ENCODE results near the gene FAM3D. TPM values are rescaled to one million over a fixed set of nuclear protein-coding genes. Genes with fewer than 3 reads are reported as not detected.

The FAM3D gene
- total RNA-seq, 1 experiment from 2014 or later: not detected

DNA sequence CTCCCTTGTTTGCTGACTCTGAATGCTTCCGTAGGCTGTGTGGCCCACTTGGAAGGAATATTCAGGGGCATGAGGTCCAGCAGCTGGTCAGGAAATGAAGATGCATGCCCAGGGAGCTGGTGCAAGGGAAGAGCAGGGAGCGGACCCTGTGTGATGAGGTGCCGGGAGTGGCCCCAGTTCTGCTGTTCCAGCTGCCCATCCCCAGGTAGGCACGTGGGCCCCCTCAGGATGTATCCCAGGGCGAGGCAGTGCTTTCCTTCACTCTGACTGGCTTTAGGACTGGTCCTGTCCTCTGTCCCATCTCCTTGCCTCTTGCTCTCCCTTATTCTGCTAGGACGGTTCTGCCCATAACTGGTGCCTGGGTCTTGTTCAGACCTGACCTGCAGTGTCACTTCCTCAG is 1.1 kb upstream of the FAM3D start:
- no peaks in the 10 kb centered on the region for H3K9me3 ChIP-seq (ENCODE audit: control insufficient read depth, insufficient read depth, low read depth, low read length)
- intact Hi-C loops (cut with micrococcal nuclease; ENCODE audit: unreplicated experiment) (no loop called here), in situ Hi-C loops (cut with HindIII; ENCODE audit: low pct_unique_long_range_greater_than_20kb, low sequenced_read_pairs) (no loop called here)
- TF ChIP-seq, protein P1, sequence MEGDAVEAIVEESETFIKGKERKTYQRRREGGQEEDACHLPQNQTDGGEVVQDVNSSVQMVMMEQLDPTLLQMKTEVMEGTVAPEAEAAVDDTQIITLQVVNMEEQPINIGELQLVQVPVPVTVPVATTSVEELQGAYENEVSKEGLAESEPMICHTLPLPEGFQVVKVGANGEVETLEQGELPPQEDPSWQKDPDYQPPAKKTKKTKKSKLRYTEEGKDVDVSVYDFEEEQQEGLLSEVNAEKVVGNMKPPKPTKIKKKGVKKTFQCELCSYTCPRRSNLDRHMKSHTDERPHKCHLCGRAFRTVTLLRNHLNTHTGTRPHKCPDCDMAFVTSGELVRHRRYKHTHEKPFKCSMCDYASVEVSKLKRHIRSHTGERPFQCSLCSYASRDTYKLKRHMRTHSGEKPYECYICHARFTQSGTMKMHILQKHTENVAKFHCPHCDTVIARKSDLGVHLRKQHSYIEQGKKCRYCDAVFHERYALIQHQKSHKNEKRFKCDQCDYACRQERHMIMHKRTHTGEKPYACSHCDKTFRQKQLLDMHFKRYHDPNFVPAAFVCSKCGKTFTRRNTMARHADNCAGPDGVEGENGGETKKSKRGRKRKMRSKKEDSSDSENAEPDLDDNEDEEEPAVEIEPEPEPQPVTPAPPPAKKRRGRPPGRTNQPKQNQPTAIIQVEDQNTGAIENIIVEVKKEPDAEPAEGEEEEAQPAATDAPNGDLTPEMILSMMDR (IDR thresholded peaks at IDR 0.05): no peak
- no peak for TF ChIP-seq SIN3A (IDR thresholded peaks at IDR 0.05; ENCODE audit: borderline replicate concordance, insufficient read depth, low read depth, low read length)
- TF ChIP-seq, protein P2, sequence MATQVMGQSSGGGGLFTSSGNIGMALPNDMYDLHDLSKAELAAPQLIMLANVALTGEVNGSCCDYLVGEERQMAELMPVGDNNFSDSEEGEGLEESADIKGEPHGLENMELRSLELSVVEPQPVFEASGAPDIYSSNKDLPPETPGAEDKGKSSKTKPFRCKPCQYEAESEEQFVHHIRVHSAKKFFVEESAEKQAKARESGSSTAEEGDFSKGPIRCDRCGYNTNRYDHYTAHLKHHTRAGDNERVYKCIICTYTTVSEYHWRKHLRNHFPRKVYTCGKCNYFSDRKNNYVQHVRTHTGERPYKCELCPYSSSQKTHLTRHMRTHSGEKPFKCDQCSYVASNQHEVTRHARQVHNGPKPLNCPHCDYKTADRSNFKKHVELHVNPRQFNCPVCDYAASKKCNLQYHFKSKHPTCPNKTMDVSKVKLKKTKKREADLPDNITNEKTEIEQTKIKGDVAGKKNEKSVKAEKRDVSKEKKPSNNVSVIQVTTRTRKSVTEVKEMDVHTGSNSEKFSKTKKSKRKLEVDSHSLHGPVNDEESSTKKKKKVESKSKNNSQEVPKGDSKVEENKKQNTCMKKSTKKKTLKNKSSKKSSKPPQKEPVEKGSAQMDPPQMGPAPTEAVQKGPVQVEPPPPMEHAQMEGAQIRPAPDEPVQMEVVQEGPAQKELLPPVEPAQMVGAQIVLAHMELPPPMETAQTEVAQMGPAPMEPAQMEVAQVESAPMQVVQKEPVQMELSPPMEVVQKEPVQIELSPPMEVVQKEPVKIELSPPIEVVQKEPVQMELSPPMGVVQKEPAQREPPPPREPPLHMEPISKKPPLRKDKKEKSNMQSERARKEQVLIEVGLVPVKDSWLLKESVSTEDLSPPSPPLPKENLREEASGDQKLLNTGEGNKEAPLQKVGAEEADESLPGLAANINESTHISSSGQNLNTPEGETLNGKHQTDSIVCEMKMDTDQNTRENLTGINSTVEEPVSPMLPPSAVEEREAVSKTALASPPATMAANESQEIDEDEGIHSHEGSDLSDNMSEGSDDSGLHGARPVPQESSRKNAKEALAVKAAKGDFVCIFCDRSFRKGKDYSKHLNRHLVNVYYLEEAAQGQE (IDR thresholded peaks at IDR 0.05; ENCODE audit: insufficient read depth in 1 of 2, low read depth in 2 of 2, low read length in 1 of 2): no peak
- no peak for TF ChIP-seq POLR2AphosphoS5 (IDR thresholded peaks at IDR 0.05; ENCODE audit: low read depth, low read length)
- no peak for TF ChIP-seq TCF7L2 (IDR thresholded peaks at IDR 0.05; ENCODE audit: low read depth, low read length)
- no peak overlapping the region for H3K27ac ChIP-seq (ENCODE audit: low read length)
- no peaks in the 10 kb centered on the region for H3K36me3 ChIP-seq (ENCODE audit: control insufficient read depth, insufficient read depth, low read length)
- ATAC-seq: no peak
- H3K4me3 ChIP-seq (ENCODE audit: low read depth in 2 of 2, low read length in 2 of 2): no peak overlapping the region
- CTCF ChIA-PET: no interaction called here
- H3K4me1 ChIP-seq (ENCODE audit: control insufficient read depth, insufficient read depth, low read length): no peaks in the 10 kb centered on the region
- DNase-seq (ENCODE audit: low read depth, low spot score): no peak
- BruUV-seq (replicated peaks): no TSS peak
- no peaks in the 10 kb centered on the region for H3K27me3 ChIP-seq (ENCODE audit: control insufficient read depth, insufficient read depth, low read length)
- POLR2A ChIA-PET: no interaction called here

DNA sequence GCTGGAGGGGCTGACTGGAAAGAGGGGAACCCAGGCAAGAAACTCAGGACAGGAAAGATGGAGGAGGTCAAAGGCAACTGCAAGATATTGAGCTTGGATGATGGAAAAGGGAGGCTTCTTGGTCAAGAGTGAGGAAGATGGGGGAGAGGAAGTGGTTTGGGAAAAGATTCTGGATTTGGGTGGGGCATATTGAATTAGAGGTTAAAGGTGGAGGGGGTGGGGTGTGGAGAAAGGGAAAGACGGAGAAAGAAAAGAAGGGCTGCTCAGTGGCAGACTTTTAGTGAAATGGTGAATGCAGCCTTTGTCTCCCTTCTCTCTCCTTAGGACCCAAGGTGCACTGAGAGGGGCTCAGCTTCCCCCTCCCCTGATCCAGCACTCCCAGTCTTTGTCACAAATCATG is 655 bp upstream of the FAM3D start:
- no peak for DNase-seq (ENCODE audit: low read depth, low spot score)
- no peaks in the 10 kb centered on the region for H3K36me3 ChIP-seq (ENCODE audit: control insufficient read depth, insufficient read depth, low read length)
- no peaks in the 10 kb centered on the region for H3K27me3 ChIP-seq (ENCODE audit: control insufficient read depth, insufficient read depth, low read length)
- no TSS peak for BruUV-seq (replicated peaks)
- in situ Hi-C loops (cut with HindIII; ENCODE audit: low pct_unique_long_range_greater_than_20kb, low sequenced_read_pairs) (no loop called here), intact Hi-C loops (cut with micrococcal nuclease; ENCODE audit: unreplicated experiment) (no loop called here)
- H3K4me3 ChIP-seq (ENCODE audit: low read depth in 2 of 2, low read length in 2 of 2): no peak overlapping the region
- ChIA-PET CTCF (no interaction called here), POLR2A (no interaction called here)
- no peaks in the 10 kb centered on the region for H3K9me3 ChIP-seq (ENCODE audit: control insufficient read depth, insufficient read depth, low read depth, low read length)
- H3K4me1 ChIP-seq (ENCODE audit: control insufficient read depth, insufficient read depth, low read length): no peaks in the 10 kb centered on the region
- no peak overlapping the region for H3K27ac ChIP-seq (ENCODE audit: low read length)
- no peak for ATAC-seq
- TF ChIP-seq, protein P1 (IDR thresholded peaks at IDR 0.05): no peak
- TF ChIP-seq SIN3A (IDR thresholded peaks at IDR 0.05; ENCODE audit: borderline replicate concordance, insufficient read depth, low read depth, low read length): no peak
- no peak for TF ChIP-seq POLR2AphosphoS5 (IDR thresholded peaks at IDR 0.05; ENCODE audit: low read depth, low read length)
- TF ChIP-seq, protein P2 (IDR thresholded peaks at IDR 0.05; ENCODE audit: insufficient read depth in 1 of 2, low read depth in 2 of 2, low read length in 1 of 2): no peak
- no peak for TF ChIP-seq TCF7L2 (IDR thresholded peaks at IDR 0.05; ENCODE audit: low read depth, low read length)

Data from Panc1 (cell line).